CD14-positive monocyte (primary cell): Measurements from ENCODE around the gene EFCAB8. TPM values are rescaled to one million over a fixed set of nuclear protein-coding genes. Genes with fewer than 3 reads are reported as not detected.

Experiments used
- DNase-seq, 3 donors: peaks; one replicate each; pipeline ENCODE4 v3.0.0-alpha.2; 2011 to 2022
- H2AFZ ChIP-seq: 2 replicates; pipeline ENCODE4 v1.6.0; 2012; ENCODE audit warnings: mild to moderate bottlenecking, low read depth, low read length, inconsistent platforms; ENCODE audit not compliant: insufficient read depth, poor library complexity, severe bottlenecking
- H3K27ac ChIP-seq, 2 donors: 1 replicate in 1 of 2; 2 replicates in 1 of 2; pipeline ENCODE4 v1.5.1; 2012 to 2013; ENCODE audit warnings: low read length in 2 of 2, control low read depth in 1 of 2, inconsistent platforms in 1 of 2, low read depth in 1 of 2, mild to moderate bottlenecking in 1 of 2
- H3K27me3 ChIP-seq, 2 donors: one replicate each; pipeline versions ENCODE4 v1.6.0 to v1.6.1; 2011 to 2013; ENCODE audit warnings: low read length in 2 of 2; ENCODE audit not compliant: control insufficient read depth in 2 of 2, insufficient read depth in 2 of 2
- H3K36me3 ChIP-seq, 2 donors: replicated peaks in 1 of 2; 1 replicate in 1 of 2; 2 replicates in 1 of 2; pipeline versions ENCODE4 v1.5.1 to v1.6.1; 2012 to 2013; ENCODE audit warnings: low read length in 2 of 2, control low read depth in 1 of 2, inconsistent platforms in 1 of 2, mild to moderate bottlenecking in 1 of 2; ENCODE audit not compliant: insufficient read depth in 2 of 2, control insufficient read depth in 1 of 2
- H3K4me1 ChIP-seq, 2 donors: 1 replicate in 1 of 2; 2 replicates in 1 of 2; pipeline versions ENCODE4 v1.5.1 to v1.6.1; 2012 to 2013; ENCODE audit warnings: low read length in 2 of 2, control low read depth in 1 of 2, inconsistent platforms in 1 of 2, mild to moderate bottlenecking in 1 of 2, moderate library complexity in 1 of 2; ENCODE audit not compliant: insufficient read depth in 2 of 2, control insufficient read depth in 1 of 2
- H3K4me2 ChIP-seq: replicated peaks from 2 replicates; pipeline ENCODE3; 2012; ENCODE audit warnings: low read length, moderate library complexity, mild to moderate bottlenecking; ENCODE audit not compliant: poor library complexity, severe bottlenecking; ENCODE audit errors: extremely low read depth
- H3K4me3 ChIP-seq, 3 experiments: fragments of 200-600 bp in 1 of 3; sonication (generic) in 1 of 3; replicated peaks in 1 of 3; 1 replicate in 2 of 3; 2 replicates in 1 of 3; pipeline ENCODE4 v1.5.1; 2011 to 2013; ENCODE audit warnings: low read length in 3 of 3, mild to moderate bottlenecking in 3 of 3, control low read depth in 2 of 3, low read depth in 2 of 3, inconsistent platforms in 1 of 3, moderate library complexity in 1 of 3
- H3K79me2 ChIP-seq: 2 replicates; pipeline ENCODE4 v1.6.0; 2012; ENCODE audit warnings: mild to moderate bottlenecking, control low read depth, inconsistent platforms, low read length, moderate library complexity; ENCODE audit not compliant: insufficient read depth
- H3K9ac ChIP-seq: 2 replicates; pipeline ENCODE4 v1.6.0; 2017; ENCODE audit warnings: low read length, mild to moderate bottlenecking; ENCODE audit not compliant: insufficient read depth, poor library complexity, severe bottlenecking
- H3K9me3 ChIP-seq, 2 donors: replicated peaks in 1 of 2; 1 replicate in 1 of 2; 2 replicates in 1 of 2; pipeline versions ENCODE4 v1.5.1 to v1.6.1; 2012 to 2013; ENCODE audit warnings: low read length in 2 of 2, control low read depth in 1 of 2; ENCODE audit not compliant: control insufficient read depth in 1 of 2, insufficient read depth in 1 of 2
- H4K20me1 ChIP-seq: 2 replicates; pipeline ENCODE4 v1.6.0; 2012; ENCODE audit warnings: mild to moderate bottlenecking, low read length, control low read depth, moderate library complexity; ENCODE audit not compliant: insufficient read depth
- H3K27ac Mint-ChIP-seq, 7 donors: one replicate each; pipeline ENCODE4 v1.8.0; 2020; ENCODE audit warnings: mild to moderate bottlenecking in 7 of 7, mixed read lengths in 7 of 7, moderate library complexity in 6 of 7, inconsistent platforms in 2 of 7
- H3K27me3 Mint-ChIP-seq, 3 donors: one replicate each; pipeline ENCODE4 v1.8.0; 2021 to 2022; ENCODE audit warnings: low read depth in 3 of 3, mild to moderate bottlenecking in 3 of 3, mixed read lengths in 3 of 3, moderate library complexity in 3 of 3, inconsistent platforms in 1 of 3
- H3K36me3 Mint-ChIP-seq, 2 donors: one replicate each; pipeline ENCODE4 v1.8.0; 2020; ENCODE audit warnings: mixed read lengths in 2 of 2, inconsistent platforms in 1 of 2, mild to moderate bottlenecking in 1 of 2
- H3K4me1 Mint-ChIP-seq: one replicate; pipeline ENCODE4 v1.8.0; 2020; ENCODE audit warnings: mild to moderate bottlenecking, mixed read lengths
- H3K4me3 Mint-ChIP-seq, 2 donors: one replicate each; pipeline ENCODE4 v1.8.0; 2020; ENCODE audit warnings: mild to moderate bottlenecking in 2 of 2, mixed read lengths in 2 of 2, moderate library complexity in 1 of 2
- H3K9me3 Mint-ChIP-seq, 7 donors: one replicate each; pipeline ENCODE4 v1.8.0; 2020 to 2022; ENCODE audit warnings: mixed read lengths in 7 of 7, mild to moderate bottlenecking in 6 of 7, moderate library complexity in 6 of 7, inconsistent platforms in 2 of 7
- WGBS: methylation state at CpG from one replicate; pipeline ENCODE4 v1.1.5; 2013; ENCODE audit warnings: missing lambda C conversion rate; ENCODE audit not compliant: insufficient coverage; 5-methylcytosine and 5-hydroxymethylcytosine counted together
- intact Hi-C, 2 donors: fragments of 100-400 bp; cut with micrococcal nuclease; formaldehyde crosslinking; loops; one replicate each; pipeline versions ENCODE4 v1.15.0 to v1.15.1; 2023
- polyA plus RNA-seq, 3 donors: library from polyadenylated mRNA; depleted of rRNA in 1 of 3; unstranded in 2 of 3; stranded (reverse) in 1 of 3; fragments of 300-500 nt in 2 of 3; fragments of >200 nt in 1 of 3; fragmentation: Illumina TruSeq in 2 of 3; gene quantifications; 1 replicate in 2 of 3; 2 replicates in 1 of 3; pipeline ENCODE4 v1.2.3, GENCODE V29; 2012 to 2021
- TF ChIP-seq, protein P1 (sequence below): fragments of 200-600 bp; IDR thresholded peaks from one replicate; pipeline ENCODE4 v1.8.0; 2022; ENCODE audit warnings: antibody characterized with exemption, mild to moderate bottlenecking

EFCAB8 gene
- polyA plus RNA-seq, 3 donors: 0.45 TPM; not detected in 2

DNA sequence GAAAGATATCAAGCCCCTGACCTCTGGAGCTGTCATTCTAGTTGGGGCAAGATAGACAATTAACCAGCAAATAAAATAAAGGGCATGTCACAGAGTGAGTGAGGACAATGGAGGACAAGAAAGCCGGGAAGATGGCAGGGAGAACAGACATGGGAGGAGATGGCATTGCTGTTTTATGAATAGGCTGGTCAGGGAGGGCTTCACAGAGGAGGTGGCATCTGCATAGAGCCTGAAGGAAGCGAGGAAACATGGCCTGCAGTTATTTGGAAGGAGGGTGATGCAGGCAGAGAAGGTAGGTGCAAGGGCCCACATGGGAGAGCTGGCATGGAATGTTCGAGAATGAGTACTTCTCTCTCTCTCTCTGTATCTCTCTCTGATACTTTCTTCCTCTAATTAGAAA lies 63.7 kb downstream of the EFCAB8 start:
- H3K4me1 ChIP-seq: no peaks in the 10 kb centered on the region
- Mint-ChIP-seq H3K4me3 (no peak overlapping the region), H3K27ac (peak overlapping the region in 1 of 7 donors; percentile 47), H3K9me3 (no peaks in the 10 kb centered on the region), H3K4me1 (no peaks in the 10 kb centered on the region), H3K36me3 (no peaks in the 10 kb centered on the region), H3K27me3 (peaks cover 2 to 9% (median 4%) of the 10 kb centered on the region in 3 donors)
- no peaks in the 10 kb centered on the region for H3K79me2 ChIP-seq
- WGBS: 90% methylated on average over 1 of the region's 3 CpGs
- no peak for DNase-seq
- no peak overlapping the region for H2AFZ ChIP-seq
- no peak overlapping the region for H3K4me3 ChIP-seq
- no peaks in the 10 kb centered on the region for H3K27me3 ChIP-seq
- no peaks in the 10 kb centered on the region for H4K20me1 ChIP-seq
- no peak overlapping the region for H3K27ac ChIP-seq
- TF ChIP-seq, protein P1, sequence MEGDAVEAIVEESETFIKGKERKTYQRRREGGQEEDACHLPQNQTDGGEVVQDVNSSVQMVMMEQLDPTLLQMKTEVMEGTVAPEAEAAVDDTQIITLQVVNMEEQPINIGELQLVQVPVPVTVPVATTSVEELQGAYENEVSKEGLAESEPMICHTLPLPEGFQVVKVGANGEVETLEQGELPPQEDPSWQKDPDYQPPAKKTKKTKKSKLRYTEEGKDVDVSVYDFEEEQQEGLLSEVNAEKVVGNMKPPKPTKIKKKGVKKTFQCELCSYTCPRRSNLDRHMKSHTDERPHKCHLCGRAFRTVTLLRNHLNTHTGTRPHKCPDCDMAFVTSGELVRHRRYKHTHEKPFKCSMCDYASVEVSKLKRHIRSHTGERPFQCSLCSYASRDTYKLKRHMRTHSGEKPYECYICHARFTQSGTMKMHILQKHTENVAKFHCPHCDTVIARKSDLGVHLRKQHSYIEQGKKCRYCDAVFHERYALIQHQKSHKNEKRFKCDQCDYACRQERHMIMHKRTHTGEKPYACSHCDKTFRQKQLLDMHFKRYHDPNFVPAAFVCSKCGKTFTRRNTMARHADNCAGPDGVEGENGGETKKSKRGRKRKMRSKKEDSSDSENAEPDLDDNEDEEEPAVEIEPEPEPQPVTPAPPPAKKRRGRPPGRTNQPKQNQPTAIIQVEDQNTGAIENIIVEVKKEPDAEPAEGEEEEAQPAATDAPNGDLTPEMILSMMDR: no peak
- H3K4me2 ChIP-seq: no peak overlapping the region
- no peaks in the 10 kb centered on the region for H3K9me3 ChIP-seq
- intact Hi-C loops: no loop called here
- H3K9ac ChIP-seq: no peak overlapping the region
- no peaks in the 10 kb centered on the region for H3K36me3 ChIP-seq

DNA sequence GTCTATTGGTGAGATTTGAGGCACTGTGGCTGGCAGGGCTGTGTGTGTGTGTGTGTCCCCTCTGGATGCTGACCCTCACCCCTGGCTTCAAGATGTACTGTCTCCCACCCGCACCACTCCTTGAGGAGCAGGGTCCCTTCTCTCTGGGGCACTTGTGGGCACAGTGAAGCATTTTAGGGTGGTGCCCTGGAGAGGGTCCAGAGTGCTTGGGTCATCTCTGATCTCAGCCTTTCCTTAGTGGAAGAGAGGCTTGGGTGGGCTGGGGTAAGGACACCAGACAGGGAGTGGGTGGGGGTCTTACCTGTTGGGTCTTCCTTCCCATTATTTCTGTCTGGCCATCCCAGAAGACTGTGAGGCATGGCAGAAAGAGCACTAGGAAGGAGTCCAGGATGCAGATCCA lies 66.1 kb downstream of the EFCAB8 start:
- intact Hi-C loops: no loop called here
- no peak for DNase-seq
- no peaks in the 10 kb centered on the region for H3K79me2 ChIP-seq
- no peak overlapping the region for H3K4me3 Mint-ChIP-seq
- no peaks in the 10 kb centered on the region for H3K4me1 Mint-ChIP-seq
- 100% methylated on average over 1 of the region's 1 CpG for WGBS
- no peaks in the 10 kb centered on the region for H3K36me3 ChIP-seq
- no peak overlapping the region for H3K27ac ChIP-seq
- H3K9me3 Mint-ChIP-seq: no peaks in the 10 kb centered on the region
- no peaks in the 10 kb centered on the region for H3K4me1 ChIP-seq
- H3K27me3 Mint-ChIP-seq: peaks cover 2 to 9% (median 6%) of the 10 kb centered on the region in 3 donors
- TF ChIP-seq, protein P1: no peak
- no peak overlapping the region for H3K27ac Mint-ChIP-seq
- no peaks in the 10 kb centered on the region for H3K9me3 ChIP-seq
- H3K9ac ChIP-seq: no peak overlapping the region
- no peaks in the 10 kb centered on the region for H3K36me3 Mint-ChIP-seq
- no peak overlapping the region for H2AFZ ChIP-seq
- no peaks in the 10 kb centered on the region for H3K27me3 ChIP-seq
- H3K4me3 ChIP-seq: no peak overlapping the region
- H4K20me1 ChIP-seq: no peaks in the 10 kb centered on the region
- no peak overlapping the region for H3K4me2 ChIP-seq
